Smooth muscle cell (in vitro differentiated cells): ENCODE results near the gene SCN8A. TPM values are rescaled to one million over a fixed set of nuclear protein-coding genes. Genes with fewer than 3 reads are reported as not detected.
A peak's percentile ranks its signal among the peaks of the same experiment; 100 is the strongest.

Source experiments
- DNase-seq: peaks from one replicate; lab custom pipeline; 2025; ENCODE audit not compliant: unreplicated experiment; lab: John Stamatoyannopoulos, UW
- H2AFZ ChIP-seq: fragments of 200-600 bp; sonication (generic); 2 replicates; pipeline ENCODE4 v1.6.0; 2016; ENCODE audit warnings: antibody characterized with exemption, low read depth, mild to moderate bottlenecking
- H3F3A ChIP-seq: fragments of 200-600 bp; sonication (generic); 2 replicates; pipeline ENCODE4 v1.6.0; 2017; ENCODE audit warnings: antibody characterized with exemption, low read depth
- H3K27ac ChIP-seq: fragments of 200-600 bp; sonication (generic); 2 replicates; pipeline ENCODE4 v1.5.1; 2016; ENCODE audit warnings: low read depth, mild to moderate bottlenecking
- H3K27me3 ChIP-seq: fragments of 200-600 bp; sonication (generic); 2 replicates; pipeline ENCODE4 v1.6.1; 2016; ENCODE audit warnings: low read depth, mild to moderate bottlenecking
- H3K36me3 ChIP-seq: fragments of 200-600 bp; sonication (generic); 2 replicates; pipeline ENCODE4 v1.5.1; 2016; ENCODE audit warnings: low read depth
- H3K4me1 ChIP-seq: fragments of 200-600 bp; sonication (generic); 2 replicates; pipeline ENCODE4 v1.5.1; 2016; ENCODE audit warnings: low read depth
- H3K4me2 ChIP-seq: fragments of 200-600 bp; sonication (generic); 2 replicates; pipeline ENCODE4 v1.6.0; 2016; ENCODE audit warnings: mild to moderate bottlenecking
- H3K4me3 ChIP-seq: fragments of 200-600 bp; sonication (generic); 2 replicates; pipeline ENCODE4 v1.5.1; 2016; ENCODE audit warnings: mild to moderate bottlenecking
- H3K79me2 ChIP-seq: fragments of 200-600 bp; sonication (generic); 2 replicates; pipeline ENCODE4 v1.6.0; 2016; ENCODE audit warnings: low read depth, mild to moderate bottlenecking
- H3K9ac ChIP-seq: fragments of 200-600 bp; sonication (generic); 2 replicates; pipeline ENCODE4 v1.6.0; 2016; ENCODE audit warnings: low read depth
- H3K9me3 ChIP-seq: fragments of 200-600 bp; sonication (generic); replicated peaks from 2 replicates; pipeline ENCODE4 v1.5.1; 2016; ENCODE audit warnings: low read depth
- H4K20me1 ChIP-seq: fragments of 200-600 bp; sonication (generic); 2 replicates; pipeline ENCODE4 v1.6.0; 2016; ENCODE audit warnings: low read depth
- WGBS: methylation state at CpG from one replicate; pipeline ENCODE4 v1.1.7; 2016; ENCODE audit warnings: low lambda C conversion rate; 5-methylcytosine and 5-hydroxymethylcytosine counted together
- polyA plus RNA-seq: library from polyadenylated mRNA; unstranded; fragments of >200 nt; fragmentation: Nextera tagmentation; extraction: Ambion mirVana; gene quantifications from 2 replicates; pipeline ENCODE4 v1.2.1, GENCODE V29; 2016
- total RNA-seq: library from RNA; depleted of rRNA; stranded (reverse); fragments of >200 nt; gene quantifications from 2 replicates; pipeline ENCODE4 v1.2.3, GENCODE V29; 2014
- TF ChIP-seq, protein P1 (sequence below): fragments of 200-600 bp; sonication (generic); IDR thresholded peaks from 2 replicates; pipeline ENCODE4 v1.5.1; 2017; ENCODE audit warnings: borderline replicate concordance, mild to moderate bottlenecking, antibody characterized with exemption; ENCODE audit not compliant: insufficient read depth, poor library complexity, severe bottlenecking

Gene SCN8A
- total and polyA plus RNA-seq, 2 experiments from 2014 or later, result 0.38 to 4.5 TPM

DNA sequence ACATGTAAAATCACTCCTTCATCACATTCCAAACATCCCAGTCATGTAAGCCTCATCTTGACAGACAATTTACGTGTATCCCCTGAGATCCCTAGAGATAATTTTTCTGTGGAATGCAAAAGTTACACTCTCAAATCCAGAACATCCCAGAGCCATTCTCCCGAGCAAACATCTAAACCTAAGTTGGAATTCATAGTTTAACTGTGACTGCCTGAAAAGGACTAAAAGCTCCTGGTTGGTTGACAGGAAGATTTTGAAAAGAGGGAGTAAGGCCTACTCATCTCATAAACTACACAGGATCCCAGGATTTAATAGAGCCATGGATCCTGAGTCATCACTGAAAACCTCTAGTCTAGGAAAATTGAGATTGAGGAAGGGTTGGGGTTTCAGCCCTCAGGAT is 123.6 kb downstream of the SCN8A start:
- Histone ChIP-seq H3K36me3 (no peaks in the 10 kb centered on the region), H3K9ac (no peak overlapping the region), H3K27me3 (no peaks in the 10 kb centered on the region), H4K20me1 (no peaks in the 10 kb centered on the region), H3K79me2 (no peaks in the 10 kb centered on the region), H3F3A (no peaks in the 10 kb centered on the region), H3K4me3 (no peak overlapping the region), H3K4me1 (no peaks in the 10 kb centered on the region), H3K4me2 (peak overlapping the region; percentile 33), H3K9me3 (no peaks in the 10 kb centered on the region), H3K27ac (peak overlapping the region; percentile 3), H2AFZ (no peak overlapping the region)
- no peak for DNase-seq
- WGBS, result 17% methylated on average over 2 of the region's 2 CpGs
- TF ChIP-seq, protein P1, sequence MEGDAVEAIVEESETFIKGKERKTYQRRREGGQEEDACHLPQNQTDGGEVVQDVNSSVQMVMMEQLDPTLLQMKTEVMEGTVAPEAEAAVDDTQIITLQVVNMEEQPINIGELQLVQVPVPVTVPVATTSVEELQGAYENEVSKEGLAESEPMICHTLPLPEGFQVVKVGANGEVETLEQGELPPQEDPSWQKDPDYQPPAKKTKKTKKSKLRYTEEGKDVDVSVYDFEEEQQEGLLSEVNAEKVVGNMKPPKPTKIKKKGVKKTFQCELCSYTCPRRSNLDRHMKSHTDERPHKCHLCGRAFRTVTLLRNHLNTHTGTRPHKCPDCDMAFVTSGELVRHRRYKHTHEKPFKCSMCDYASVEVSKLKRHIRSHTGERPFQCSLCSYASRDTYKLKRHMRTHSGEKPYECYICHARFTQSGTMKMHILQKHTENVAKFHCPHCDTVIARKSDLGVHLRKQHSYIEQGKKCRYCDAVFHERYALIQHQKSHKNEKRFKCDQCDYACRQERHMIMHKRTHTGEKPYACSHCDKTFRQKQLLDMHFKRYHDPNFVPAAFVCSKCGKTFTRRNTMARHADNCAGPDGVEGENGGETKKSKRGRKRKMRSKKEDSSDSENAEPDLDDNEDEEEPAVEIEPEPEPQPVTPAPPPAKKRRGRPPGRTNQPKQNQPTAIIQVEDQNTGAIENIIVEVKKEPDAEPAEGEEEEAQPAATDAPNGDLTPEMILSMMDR, result no peak

- H3K79me2 ChIP-seq, result no peaks in the 10 kb centered on the region
- H3K36me3 ChIP-seq, result no peaks in the 10 kb centered on the region
- no peak overlapping the region for H3K9ac ChIP-seq
- H2AFZ ChIP-seq, result no peak overlapping the region
- H3K9me3 ChIP-seq, result no peaks in the 10 kb centered on the region
- WGBS, result 83% methylated on average over 3 of the region's 3 CpGs
- DNase-seq, result no peak
- H3K4me1 ChIP-seq, result no peaks in the 10 kb centered on the region
- no peaks in the 10 kb centered on the region for H4K20me1 ChIP-seq
- TF ChIP-seq, protein P1, result no peak
- no peak overlapping the region for H3K27ac ChIP-seq
- H3F3A ChIP-seq, result no peaks in the 10 kb centered on the region
- H3K27me3 ChIP-seq, result peaks cover 8% of the 10 kb centered on the region
- no peak overlapping the region for H3K4me2 ChIP-seq
- H3K4me3 ChIP-seq, result no peak overlapping the region
Observed at GRCh38 chr12:51717326-51717925, 126.4 kb downstream of the SCN8A start.

DNA sequence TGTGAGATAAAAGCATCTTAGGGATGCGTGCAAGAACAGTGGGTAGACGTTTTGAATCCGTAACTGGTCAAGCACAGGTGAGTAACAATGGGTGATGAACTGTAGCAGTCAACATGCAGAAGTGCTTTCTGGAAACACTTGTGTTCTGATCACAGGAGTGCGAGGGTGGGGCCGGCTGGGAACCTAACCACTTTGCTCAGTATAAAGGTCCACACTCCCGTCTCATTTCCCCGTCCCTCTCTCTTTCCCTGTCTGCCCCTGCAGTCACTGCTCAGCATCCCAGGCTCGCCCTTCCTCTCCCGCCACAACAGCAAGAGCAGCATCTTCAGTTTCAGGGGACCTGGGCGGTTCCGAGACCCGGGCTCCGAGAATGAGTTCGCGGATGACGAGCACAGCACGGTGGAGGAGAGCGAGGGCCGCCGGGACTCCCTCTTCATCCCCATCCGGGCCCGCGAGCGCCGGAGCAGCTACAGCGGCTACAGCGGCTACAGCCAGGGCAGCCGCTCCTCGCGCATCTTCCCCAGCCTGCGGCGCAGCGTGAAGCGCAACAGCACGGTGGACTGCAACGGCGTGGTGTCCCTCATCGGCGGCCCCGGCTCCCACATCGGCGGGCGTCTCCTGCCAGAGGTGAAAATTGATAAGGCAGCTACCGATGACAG is 130.4 kb downstream of the SCN8A start:
- H3K9ac ChIP-seq, result no peak overlapping the region
- H3F3A ChIP-seq, result no peaks in the 10 kb centered on the region
- H2AFZ ChIP-seq, result no peak overlapping the region
- H3K4me1 ChIP-seq, result no peaks in the 10 kb centered on the region
- 51% methylated on average over 44 of the region's 44 CpGs for WGBS
- H3K79me2 ChIP-seq, result no peaks in the 10 kb centered on the region
- no peaks in the 10 kb centered on the region for H3K36me3 ChIP-seq
- no peaks in the 10 kb centered on the region for H4K20me1 ChIP-seq
- no peaks in the 10 kb centered on the region for H3K9me3 ChIP-seq
- peak overlapping the region; percentile 74 for H3K4me2 ChIP-seq
- TF ChIP-seq, protein P1, result no peak
- H3K4me3 ChIP-seq, result peak overlapping the region; percentile 30
- H3K27ac ChIP-seq, result no peak overlapping the region
- DNase-seq, result no peak
- peaks cover 8% of the 10 kb centered on the region for H3K27me3 ChIP-seq

DNA sequence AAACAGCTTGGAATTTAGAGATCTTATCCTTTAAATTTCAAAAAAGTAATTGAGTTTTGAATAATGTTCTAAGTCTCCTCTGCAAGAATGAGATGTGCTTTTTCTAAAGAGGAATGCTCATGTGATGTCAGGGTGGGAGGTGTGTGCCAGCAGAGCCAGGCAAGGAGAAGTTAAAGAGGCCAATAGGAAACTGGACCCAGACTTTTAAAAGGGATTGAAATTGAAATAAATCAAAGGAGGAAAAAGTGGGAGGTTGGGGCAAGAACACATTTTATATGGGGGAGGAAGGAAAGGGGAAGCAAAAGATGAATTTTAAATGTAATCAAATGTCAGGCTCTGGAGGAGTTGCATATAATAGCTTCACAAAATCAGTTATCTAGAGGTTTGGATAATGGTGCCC is 131.4 kb downstream of the SCN8A start:
- Histone ChIP-seq H3F3A (no peaks in the 10 kb centered on the region), H3K79me2 (no peaks in the 10 kb centered on the region), H3K4me3 (no peak overlapping the region), H2AFZ (no peak overlapping the region), H3K27ac (no peak overlapping the region), H3K36me3 (no peaks in the 10 kb centered on the region), H3K4me2 (no peak overlapping the region), H3K9ac (no peak overlapping the region), H3K27me3 (peaks cover 8% of the 10 kb centered on the region), H3K4me1 (no peaks in the 10 kb centered on the region), H4K20me1 (no peaks in the 10 kb centered on the region), H3K9me3 (no peaks in the 10 kb centered on the region)
- TF ChIP-seq, protein P1, result no peak
- DNase-seq, result no peak
